ENCODE data around the gene ZBTB20.

The ZBTB20 gene

DNA sequence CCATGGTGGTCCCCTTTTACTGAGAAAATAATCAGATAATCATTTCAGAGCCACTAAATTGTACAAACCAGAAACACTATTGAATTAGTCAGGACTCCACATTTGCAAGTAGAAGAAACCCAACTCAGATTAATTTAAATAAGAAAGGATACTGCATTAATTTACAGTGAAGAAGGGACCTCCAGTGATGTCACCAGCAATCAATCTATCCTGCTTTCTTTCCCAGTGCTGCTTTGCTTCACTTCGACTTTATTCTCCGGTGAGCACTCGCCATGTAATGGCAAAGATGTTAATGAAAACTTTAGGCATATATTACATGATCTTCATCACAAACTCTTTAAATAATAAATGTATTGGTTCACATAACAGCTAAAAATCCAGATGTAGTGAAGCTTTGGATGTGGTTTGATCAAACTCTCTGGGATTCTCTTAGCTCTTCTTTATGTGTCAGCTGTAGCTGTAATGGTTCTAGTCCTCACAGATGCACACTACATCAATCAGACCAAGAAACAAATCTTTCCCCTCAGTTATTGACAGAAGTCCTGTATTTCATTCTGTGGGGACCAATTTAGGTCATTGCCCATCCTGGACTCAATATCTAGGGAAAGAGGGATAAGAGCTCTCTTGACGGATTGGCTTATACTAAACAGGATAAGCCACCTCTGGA lies 14.2 kb upstream of the ZBTB20 start:
- in situ Hi-C loops (cut with MboI; ENCODE audit: low pct_unique_long_range_greater_than_20kb, low sequenced_read_pairs, unreplicated experiment) = loop anchor here (10.0 kb wide), 1 partner anchor 336 kb away; no protein-coding TSS in a partner anchor
- no peak for DNase-seq (ENCODE audit: low spot score)
- TF ChIP-seq, protein P1, sequence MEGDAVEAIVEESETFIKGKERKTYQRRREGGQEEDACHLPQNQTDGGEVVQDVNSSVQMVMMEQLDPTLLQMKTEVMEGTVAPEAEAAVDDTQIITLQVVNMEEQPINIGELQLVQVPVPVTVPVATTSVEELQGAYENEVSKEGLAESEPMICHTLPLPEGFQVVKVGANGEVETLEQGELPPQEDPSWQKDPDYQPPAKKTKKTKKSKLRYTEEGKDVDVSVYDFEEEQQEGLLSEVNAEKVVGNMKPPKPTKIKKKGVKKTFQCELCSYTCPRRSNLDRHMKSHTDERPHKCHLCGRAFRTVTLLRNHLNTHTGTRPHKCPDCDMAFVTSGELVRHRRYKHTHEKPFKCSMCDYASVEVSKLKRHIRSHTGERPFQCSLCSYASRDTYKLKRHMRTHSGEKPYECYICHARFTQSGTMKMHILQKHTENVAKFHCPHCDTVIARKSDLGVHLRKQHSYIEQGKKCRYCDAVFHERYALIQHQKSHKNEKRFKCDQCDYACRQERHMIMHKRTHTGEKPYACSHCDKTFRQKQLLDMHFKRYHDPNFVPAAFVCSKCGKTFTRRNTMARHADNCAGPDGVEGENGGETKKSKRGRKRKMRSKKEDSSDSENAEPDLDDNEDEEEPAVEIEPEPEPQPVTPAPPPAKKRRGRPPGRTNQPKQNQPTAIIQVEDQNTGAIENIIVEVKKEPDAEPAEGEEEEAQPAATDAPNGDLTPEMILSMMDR (IDR thresholded peaks at IDR 0.05; ENCODE audit: extremely low read depth, insufficient read depth, missing control alignments) = no peak

DNA sequence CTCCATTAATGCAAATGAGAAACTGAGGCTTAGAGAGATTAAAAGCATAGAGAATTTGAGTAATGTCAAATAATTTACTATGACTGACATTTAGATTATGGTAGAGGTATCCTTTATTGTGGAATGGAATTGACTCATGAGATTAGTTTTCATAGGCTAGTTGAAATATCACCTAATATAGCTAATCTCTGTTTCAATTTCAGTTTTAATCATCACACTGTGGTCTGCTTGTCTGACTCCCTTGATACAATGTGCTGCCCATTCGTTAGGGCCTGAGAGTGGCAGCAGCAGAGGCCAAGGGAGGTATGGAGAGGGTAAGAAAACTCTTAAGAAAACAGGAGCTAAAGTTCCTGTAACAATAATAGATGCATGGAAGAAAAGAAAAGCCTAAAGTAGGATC lies 13.2 kb upstream of the ZBTB20 start:
- in situ Hi-C loops (cut with MboI; ENCODE audit: low pct_unique_long_range_greater_than_20kb, low sequenced_read_pairs, unreplicated experiment) = loop anchor here (10.0 kb wide), 1 partner anchor 335 kb away; no protein-coding TSS in a partner anchor
- TF ChIP-seq, protein P1 (IDR thresholded peaks at IDR 0.05; ENCODE audit: extremely low read depth, insufficient read depth, missing control alignments) = no peak
- peak; percentile 30 for DNase-seq (ENCODE audit: low spot score)

DNA sequence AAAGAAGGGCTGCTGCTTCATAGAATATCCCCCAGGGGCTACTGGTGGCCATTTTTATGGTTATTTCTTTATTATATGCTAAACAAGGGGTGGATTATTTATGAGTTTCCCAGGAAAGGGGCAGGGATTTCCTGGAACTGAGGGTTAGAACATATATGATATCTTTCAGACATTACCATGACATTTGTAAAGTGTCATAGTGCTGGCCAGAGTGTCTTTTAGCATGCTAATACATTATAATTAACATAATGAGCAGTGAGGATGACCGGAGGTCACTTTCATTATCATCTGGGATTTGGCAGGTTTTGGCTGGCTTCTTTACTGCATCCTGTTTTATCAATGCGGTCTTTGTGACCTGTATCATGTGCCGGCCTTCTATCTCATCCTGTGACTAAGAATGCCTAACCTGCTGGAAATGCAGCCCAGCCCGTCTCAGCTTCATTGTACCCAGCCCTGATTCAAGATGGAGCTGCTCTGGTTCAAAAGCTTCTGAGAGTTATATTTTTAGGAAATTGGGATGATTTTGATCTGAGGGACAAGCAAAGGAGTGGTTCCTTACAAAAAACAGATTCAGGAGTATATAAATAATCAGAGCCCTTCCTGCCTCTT lies 9.1 kb upstream of the ZBTB20 start:
- TF ChIP-seq, protein P1 (IDR thresholded peaks at IDR 0.05; ENCODE audit: extremely low read depth, insufficient read depth, missing control alignments) = no peak

DNA sequence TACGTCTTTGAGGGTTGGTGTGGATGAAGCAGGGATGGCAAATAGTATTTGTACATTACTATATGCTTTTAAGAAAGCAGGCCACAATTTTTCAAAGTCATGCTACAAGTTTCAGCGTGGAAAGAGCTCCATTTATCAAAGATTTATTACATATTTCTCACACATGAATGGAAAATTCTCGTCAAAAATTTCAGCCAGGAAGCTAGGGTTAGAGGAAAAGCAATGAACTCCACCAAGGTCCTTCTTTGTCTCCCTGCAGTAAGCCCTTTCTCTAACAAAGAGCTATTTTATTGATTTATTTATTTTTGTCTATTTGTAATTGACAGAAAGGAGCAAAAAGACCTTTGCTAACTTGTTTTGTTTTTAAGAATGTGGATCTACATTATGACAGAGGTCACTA lies 7.5 kb upstream of the ZBTB20 start:
- TF ChIP-seq, protein P1 (IDR thresholded peaks at IDR 0.05; ENCODE audit: extremely low read depth, insufficient read depth, missing control alignments) = no peak
- in situ Hi-C loops (cut with MboI; ENCODE audit: low pct_unique_long_range_greater_than_20kb, low sequenced_read_pairs, unreplicated experiment) = no loop called here
- no peak for DNase-seq (ENCODE audit: low spot score)

More for the DNA sequence above, 9.1 kb upstream of the ZBTB20 start:
- in situ Hi-C loops (cut with MboI; ENCODE audit: low pct_unique_long_range_greater_than_20kb, low sequenced_read_pairs, unreplicated experiment) = no loop called here
- DNase-seq (ENCODE audit: low spot score) = no peak

DNA sequence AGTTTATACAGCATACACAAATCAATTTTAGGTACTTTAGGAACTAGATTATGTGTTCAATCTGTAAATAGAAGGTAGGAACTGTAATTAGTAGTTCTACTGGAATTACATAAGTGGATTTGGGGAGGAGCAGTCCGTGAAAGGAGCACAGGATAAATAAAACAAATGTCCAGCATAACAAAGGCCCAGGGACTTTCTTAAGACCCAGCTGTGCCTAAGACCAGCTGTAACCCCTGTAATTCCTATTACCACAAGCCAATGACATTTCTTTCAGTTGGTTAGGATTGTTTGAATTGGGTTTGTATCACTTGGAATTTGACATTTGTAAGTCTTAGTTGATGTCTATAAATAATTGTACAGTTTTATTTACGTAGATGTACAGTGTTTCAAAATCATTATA lies 4.8 kb upstream of the ZBTB20 start:
- in situ Hi-C loops (cut with MboI; ENCODE audit: low pct_unique_long_range_greater_than_20kb, low sequenced_read_pairs, unreplicated experiment) = no loop called here
- TF ChIP-seq, protein P1 (IDR thresholded peaks at IDR 0.05; ENCODE audit: extremely low read depth, insufficient read depth, missing control alignments) = no peak
- DNase-seq (ENCODE audit: low spot score) = no peak

DNA sequence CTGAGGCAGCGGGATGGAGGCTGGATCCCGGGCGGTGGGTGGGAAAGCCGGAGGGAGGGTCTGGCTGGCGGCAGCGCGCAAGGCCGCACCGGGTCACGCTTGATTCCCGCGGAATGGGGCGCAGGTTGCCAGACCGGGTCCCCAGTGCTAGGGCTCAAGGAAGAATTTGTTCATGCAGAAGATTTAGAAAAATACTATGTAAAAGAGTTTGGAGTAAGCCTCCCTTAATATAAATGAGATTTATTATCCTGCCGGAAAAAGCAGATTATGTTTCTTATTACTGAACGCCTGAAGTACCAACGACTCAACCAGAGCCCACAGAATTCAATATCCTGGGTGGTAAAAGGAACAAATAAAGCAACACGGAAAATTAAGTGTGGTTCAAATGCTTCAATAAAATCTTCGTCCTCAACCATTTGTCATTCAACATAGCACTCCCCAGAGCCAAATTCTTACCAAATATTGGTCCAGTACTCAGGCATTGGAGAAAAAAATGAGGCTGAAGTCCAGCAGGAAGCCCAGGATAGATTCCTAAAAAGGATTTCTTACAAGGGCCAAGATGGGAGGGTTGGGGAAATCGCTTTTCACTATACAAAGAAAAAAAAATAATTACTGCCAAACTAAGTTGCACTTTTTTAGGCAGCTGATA lies 1.2 kb upstream of the ZBTB20 start:
- in situ Hi-C loops (cut with MboI; ENCODE audit: low pct_unique_long_range_greater_than_20kb, low sequenced_read_pairs, unreplicated experiment) = no loop called here

More for the DNA sequence above, 1.2 kb upstream of the ZBTB20 start:
- TF ChIP-seq, protein P1 (IDR thresholded peaks at IDR 0.05; ENCODE audit: extremely low read depth, insufficient read depth, missing control alignments) = no peak
- no peak for DNase-seq (ENCODE audit: low spot score)
